GM19043 (cell line): ENCODE results near the gene SCAP.

Experiments used
- ATAC-seq: cut with Tn5 transposase; IDR thresholded peaks from one replicate; pipeline ENCODE4 v1.9.1; 2021; ENCODE audit warnings: low read depth; ENCODE audit not compliant: unreplicated experiment

SCAP gene

GRCh38 chr3:47434849-47435248 is 40.9 kb downstream of the SCAP start:
- ATAC-seq = no peak

GRCh38 chr3:47433796-47434195 is 41.9 kb downstream of the SCAP start:
- no peak for ATAC-seq

GRCh38 chr3:47432673-47433072 is 43.1 kb downstream of the SCAP start:
- ATAC-seq = no peak

DNA sequence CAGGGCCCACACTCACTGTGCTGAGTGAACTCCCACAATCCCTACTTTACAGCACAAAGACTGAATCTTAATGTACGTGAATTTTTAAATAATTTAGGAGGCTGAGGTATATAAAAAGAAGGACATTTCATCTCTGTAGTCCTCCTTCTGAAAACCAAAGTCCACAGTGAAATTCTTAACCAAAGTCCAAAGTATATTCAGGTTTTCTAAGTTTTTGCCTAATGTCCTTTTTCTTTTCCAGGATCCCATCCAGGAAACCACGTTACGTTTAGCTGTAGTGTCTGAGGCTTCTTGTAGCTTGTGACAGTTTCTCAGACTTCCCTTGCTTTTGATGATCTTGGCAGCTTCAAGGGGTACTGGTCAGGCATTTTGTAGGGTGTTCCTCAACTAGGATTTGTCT is 44.5 kb downstream of the SCAP start:
- no peak for ATAC-seq

GRCh38 chr3:47430606-47431005 is 45.1 kb downstream of the SCAP start:
- no peak for ATAC-seq

DNA sequence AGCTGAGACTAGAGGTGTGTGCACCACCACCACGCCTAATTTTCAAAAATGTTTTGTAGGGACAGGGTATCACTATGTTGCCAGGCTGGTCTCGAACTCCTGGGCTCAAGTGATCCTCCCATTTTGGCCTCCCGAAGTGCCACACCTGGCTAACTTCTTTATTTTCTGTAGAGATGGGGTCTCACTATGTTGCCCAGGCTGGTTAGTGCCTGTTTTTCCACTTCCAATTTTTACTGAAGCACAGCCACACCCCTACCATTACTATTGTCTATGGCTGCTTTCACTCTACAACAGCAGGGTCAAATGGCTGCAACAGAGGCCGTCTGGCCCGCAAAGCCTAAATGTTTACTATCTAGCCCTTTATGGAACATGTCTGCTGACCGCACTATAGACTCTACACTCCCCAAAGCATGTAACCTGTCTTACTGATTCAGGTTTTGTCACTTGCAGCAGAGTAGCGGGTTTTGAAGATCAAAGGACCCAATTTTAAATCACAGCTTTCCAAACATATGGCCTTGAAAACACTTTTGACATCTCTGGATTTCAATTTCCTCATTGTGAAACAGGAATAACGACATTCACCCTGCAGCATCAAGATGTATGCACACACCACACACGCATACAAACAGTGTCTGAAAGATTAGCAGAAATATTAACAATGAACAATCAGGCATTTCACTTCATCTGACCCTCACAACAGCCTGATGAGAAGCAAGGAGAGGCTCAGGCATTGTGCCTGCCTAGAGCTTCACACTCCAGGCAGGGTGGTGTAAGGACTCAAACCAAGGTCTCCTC is 46.1 kb downstream of the SCAP start:
- no peak for ATAC-seq

DNA sequence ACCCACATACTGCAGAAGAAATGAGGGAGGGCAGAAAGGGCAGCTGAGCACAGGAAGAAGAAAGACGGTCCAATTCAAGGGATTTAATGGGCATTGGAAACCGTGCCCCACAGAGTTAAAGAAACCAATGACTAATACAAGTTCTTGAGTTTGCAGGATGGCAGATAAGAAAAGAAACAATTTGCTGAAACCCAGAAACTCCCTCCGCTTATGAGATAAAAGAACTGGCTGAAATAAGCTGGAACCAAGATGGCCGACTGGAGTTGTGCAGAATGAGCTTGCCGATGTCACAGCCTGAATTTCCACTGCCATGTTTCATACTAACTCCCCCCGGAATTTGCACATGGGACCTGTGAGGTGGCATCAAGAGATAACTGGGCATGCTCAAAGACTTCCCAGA is 47.1 kb downstream of the SCAP start:
- ATAC-seq = no peak

DNA sequence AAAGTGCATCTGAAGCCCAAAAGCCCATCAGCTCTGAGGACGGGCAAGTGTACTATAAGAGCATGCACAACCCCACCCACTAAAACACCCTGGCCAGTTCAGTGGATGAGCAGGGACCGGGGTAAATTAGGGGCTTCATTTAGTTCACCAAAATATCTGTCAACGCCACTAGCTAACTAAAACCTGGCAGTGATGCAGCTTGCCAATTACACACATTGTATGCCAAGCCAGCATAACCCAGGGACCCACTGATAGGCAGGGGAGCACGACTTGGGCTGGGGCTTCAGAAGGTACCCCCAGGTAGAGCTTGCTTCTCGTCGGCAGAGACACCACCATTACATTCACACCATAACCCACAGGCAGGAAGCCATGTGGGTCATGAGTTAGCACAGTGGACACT is 47.9 kb downstream of the SCAP start:
- no peak for ATAC-seq

GRCh38 chr3:47425959-47426358 is 49.8 kb downstream of the SCAP start:
- ATAC-seq = no peak

DNA sequence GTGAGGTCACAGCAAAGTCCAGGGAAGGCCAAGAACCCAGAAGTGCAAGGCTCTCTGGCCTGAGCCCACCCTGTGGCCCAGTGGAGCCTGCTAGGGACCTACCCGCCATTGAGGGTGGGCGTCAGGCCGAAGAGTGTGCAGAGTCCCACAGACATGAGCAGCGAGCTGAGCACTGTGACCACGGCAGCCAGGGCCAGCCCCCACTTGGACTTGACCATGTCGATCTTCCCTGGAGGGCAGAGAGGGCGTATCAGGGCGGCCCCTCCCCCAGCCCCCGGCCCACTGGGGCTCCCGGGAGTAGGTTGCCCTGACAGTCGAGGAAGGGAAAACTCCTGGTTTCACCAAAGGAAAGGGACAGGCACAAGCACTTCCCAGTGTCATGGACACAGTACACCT is 50.4 kb downstream of the SCAP start:
- no peak for ATAC-seq

DNA sequence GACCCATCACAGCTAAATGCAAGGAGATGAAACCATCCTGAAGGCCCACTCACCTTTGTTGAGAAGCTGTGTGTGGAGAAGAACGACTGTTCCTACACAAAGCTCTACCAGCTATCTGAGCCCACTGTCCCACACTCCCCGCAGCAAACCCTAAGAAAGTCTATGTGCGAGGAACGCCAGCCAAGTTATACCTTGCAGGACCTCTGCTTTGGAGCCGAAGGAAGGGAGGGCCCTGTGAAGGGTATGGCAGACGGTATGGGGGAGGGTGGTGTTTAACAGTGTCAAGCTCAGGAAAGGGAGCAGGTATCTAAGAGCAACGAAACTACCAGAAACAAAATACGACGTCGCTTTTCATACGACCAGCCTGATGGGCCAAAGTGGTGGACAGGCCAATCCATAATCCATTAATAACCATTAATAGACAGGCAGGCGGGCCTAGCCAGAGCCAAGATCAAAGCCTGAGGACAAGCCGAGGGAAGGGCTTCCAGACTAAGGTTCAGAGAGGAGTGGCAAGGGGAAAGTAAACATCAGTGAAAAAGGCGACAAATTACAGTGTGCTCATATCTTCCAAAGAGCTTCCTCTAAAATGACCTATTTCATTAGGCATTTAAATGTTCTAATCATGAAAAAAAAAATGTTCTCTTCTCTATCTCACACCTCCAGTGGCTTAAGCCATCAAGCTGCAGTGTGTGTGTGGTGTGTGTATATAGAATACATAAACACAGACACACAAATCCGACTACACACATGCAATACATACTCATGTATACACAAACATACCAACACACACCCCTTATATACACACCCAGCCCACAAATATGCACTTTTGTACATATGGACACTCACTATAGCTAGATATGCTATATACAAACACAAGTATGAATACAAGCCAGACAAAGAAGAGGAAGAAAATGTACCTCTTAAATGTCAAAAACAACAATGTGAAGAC is 51.0 kb downstream of the SCAP start:
- ATAC-seq = no peak

DNA sequence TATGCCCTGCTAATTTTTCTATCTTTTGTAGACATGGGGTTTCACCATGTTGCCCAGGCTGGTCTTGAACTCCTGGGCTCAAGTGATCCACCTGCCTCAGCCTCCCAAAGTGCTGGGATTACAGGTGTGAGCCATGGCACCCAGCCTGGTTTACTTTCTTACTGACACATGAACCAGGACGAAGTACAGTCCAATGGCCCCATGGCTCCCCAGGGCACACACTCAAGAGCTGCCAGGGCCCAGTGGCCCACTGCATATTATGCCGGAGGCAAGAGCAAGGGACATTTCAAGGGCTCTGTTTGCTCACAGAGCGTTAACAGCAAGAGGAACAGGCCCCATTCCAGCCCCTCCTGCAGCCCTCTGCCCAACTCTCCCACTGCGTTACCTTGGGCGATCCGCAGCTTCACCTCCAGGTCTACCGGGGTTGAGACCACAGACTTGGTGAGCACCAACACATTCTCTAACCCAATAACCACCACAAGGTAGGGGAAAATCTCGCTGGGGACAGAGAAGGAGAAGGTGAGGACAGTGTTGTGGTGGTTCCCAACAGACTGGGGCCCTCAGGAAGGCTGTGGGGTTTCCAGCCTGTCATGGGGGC is 52.1 kb downstream of the SCAP start:
- ATAC-seq = no peak

DNA sequence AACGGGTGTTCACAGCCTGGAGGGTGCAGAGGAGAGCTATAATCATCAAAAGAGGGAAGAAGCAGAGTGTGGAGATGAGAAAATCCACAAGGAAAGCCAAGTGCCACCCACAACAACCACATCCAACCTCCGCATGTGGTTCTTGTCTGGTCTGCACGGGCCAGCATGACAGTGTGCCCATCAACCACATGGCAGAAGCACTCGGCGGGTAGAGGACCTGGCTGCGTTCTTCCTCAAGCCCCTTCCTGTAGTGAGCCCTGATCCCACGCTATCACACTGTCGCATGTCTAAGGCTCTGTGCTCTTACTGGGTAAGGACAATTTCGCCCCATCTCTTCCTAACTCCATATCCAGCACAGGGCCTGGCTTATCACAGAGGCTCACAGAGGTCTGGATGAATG is 53.0 kb downstream of the SCAP start:
- no peak for ATAC-seq

DNA sequence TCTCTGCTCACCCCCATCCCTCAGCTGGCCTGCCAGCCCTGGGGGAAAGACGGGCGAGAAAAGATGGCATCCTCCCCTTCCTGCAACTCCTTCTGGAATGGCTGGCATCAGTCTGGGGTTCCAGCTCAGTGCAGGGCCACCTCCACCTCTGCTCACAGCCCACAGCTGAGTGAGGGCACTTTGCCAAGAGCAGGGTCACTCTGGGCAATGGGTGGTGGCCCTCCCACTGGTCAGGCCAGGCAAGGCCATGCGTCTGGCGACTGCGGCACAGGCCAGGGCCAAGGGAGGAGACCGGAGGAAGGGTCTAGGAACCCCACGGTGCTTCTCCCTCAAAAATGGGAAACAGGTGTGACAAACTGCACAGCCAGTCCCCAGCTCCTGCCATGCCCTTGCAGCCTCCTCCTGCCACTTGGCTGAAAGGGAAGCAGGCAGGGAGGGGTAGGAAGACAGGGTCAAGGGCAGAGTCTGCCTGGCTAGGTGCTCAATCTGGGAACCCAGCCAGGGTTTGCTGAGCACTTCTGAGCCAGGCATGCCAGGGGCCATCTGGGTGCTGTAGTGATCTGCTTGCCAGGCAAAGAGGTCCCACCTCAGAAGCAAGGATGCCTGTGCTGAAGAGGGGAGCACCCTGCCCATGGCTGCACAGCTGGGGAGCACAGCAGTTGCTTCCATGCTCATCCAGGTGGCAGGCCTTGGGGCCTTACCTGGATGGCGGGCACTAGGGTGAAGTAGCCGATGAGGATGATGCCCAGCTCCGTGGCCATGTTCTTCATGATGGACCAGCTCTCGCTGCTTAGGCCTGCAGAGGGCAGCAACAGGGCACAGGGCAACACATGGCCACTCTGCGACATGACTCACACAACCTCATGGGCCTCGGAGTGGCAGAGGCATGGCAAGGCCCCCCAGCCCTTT is 53.7 kb downstream of the SCAP start:
- ATAC-seq = no peak

- peak; percentile 89 for ATAC-seq
Observed at GRCh38 chr3:47420511-47421484, 54.9 kb downstream of the SCAP start.

- no peak for ATAC-seq
Observed at GRCh38 chr3:47420044-47420430, 55.7 kb downstream of the SCAP start.

DNA sequence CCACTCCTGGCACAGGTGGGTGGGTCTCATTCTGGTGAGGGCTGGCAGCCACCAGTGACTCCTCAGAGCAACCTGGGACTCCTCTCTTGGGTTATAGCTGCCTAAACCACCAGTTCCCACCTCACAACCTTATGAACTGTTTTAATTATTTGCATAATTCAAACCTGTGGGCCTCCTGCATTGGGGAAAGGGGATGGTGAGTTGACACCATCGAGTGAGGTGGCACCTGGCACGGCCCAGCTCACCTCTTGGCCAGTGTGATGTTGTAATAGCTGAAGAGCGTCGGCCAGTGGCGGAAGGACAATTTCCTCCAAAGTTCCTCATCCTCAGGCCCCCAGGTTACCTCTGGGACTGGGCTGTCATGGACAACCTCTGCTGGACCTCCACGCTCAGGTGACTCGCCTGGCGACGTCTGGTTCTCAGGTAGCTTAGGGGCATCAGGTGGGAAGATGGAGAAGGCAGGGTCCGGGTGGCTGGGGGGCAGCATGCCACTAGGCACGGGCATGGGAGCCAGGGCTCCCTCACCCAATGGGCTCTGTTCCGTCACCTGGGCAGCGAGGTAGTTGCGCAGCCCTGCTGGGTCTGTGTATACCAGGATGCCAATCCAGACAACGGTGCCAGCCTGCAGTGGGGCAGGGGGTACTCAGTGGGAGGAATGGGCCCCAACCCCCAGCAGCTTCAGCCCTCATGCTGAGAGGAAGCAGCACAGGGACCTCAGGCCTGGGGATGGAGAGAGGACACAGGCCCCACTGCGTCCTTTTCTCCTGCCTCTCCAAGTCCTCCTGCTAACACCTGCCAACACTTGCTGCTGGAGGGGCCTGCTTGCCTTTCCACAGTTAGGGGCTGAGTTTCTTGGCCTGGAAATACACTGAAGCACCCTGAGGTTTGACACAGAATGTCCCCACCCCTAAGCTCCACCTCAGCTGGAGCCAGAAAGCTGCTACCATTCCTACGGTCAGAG is 56.4 kb downstream of the SCAP start:
- ATAC-seq = no peak
